Midbrain (tissue), 1 donor: ENCODE results near the gene PRELP.

Experiments
- DNase-seq: peaks from one replicate; lab custom pipeline; 2025; lab: John Stamatoyannopoulos, UW

The PRELP gene

GRCh38 chr1:203524152-203524551 lies 48.5 kb downstream of the PRELP start:
- DNase-seq = no peak

GRCh38 chr1:203524824-203525223 lies 49.2 kb downstream of the PRELP start:
- DNase-seq = no peak

GRCh38 chr1:203525685-203526084 lies 50.1 kb downstream of the PRELP start:
- no peak for DNase-seq

- no peak for DNase-seq
These were observed 50.5 kb downstream of the PRELP start for GRCh38 chr1:203526130-203526529.

GRCh38 chr1:203526572-203526971 lies 51.0 kb downstream of the PRELP start:
- no peak for DNase-seq

GRCh38 chr1:203527013-203527412 lies 51.4 kb downstream of the PRELP start:
- no peak for DNase-seq

- DNase-seq = no peak
These were observed 52.5 kb downstream of the PRELP start for GRCh38 chr1:203528063-203528462.

- DNase-seq = no peak
These were observed 53.6 kb downstream of the PRELP start for GRCh38 chr1:203528976-203529835.

- DNase-seq = no peak
These were observed 55.5 kb downstream of the PRELP start for GRCh38 chr1:203531063-203531462.

GRCh38 chr1:203534012-203534411 lies 58.4 kb downstream of the PRELP start:
- DNase-seq = no peak

- no peak for DNase-seq
These were observed 58.9 kb downstream of the PRELP start for GRCh38 chr1:203534526-203534925.

GRCh38 chr1:203536575-203536974 lies 61.0 kb downstream of the PRELP start:
- DNase-seq = no peak

GRCh38 chr1:203536980-203537455 lies 61.4 kb downstream of the PRELP start:
- DNase-seq = no peak

- DNase-seq = no peak
These were observed 62.3 kb downstream of the PRELP start for GRCh38 chr1:203537806-203538464.

- DNase-seq = no peak
These were observed 63.1 kb downstream of the PRELP start for GRCh38 chr1:203538726-203539125.

GRCh38 chr1:203539831-203540546 lies 64.4 kb downstream of the PRELP start:
- no peak for DNase-seq
